ENCODE results near the gene ATP8B4.
"Not testable (repeated sequence)": the region's sequence is repeated elsewhere in the genome, so short reads cannot be mapped to it uniquely, and the experiment has no call there.

The ATP8B4 gene

GRCh38 chr15:50144341-50145120 is 25.5 kb upstream of the ATP8B4 start:
- Mint-ChIP-seq H3K9me3 (no peaks in the 10 kb centered on the region), H3K27me3 (no peaks in the 10 kb centered on the region), H3K4me1 (no peaks in the 10 kb centered on the region), H3K4me3 (no peak overlapping the region), H3K27ac (no peak overlapping the region), H3K36me3 (no peaks in the 10 kb centered on the region)

GRCh38 chr15:50143255-50143860 is 24.3 kb upstream of the ATP8B4 start:
- no peak overlapping the region for H3K27ac Mint-ChIP-seq
- no peaks in the 10 kb centered on the region for H3K36me3 Mint-ChIP-seq
- H3K27me3 Mint-ChIP-seq, result no peaks in the 10 kb centered on the region
- H3K4me1 Mint-ChIP-seq, result no peaks in the 10 kb centered on the region
- H3K4me3 Mint-ChIP-seq, result no peak overlapping the region
- H3K9me3 Mint-ChIP-seq, result no peaks in the 10 kb centered on the region

GRCh38 chr15:50141856-50142255 is 22.8 kb upstream of the ATP8B4 start:
- no peak overlapping the region for H3K4me3 Mint-ChIP-seq
- H3K36me3 Mint-ChIP-seq, result no peaks in the 10 kb centered on the region
- H3K27me3 Mint-ChIP-seq, result no peaks in the 10 kb centered on the region
- no peak overlapping the region for H3K27ac Mint-ChIP-seq
- H3K4me1 Mint-ChIP-seq, result no peaks in the 10 kb centered on the region
- H3K9me3 Mint-ChIP-seq, result no peaks in the 10 kb centered on the region

GRCh38 chr15:50140983-50141382 is 21.9 kb upstream of the ATP8B4 start:
- no peak overlapping the region for H3K27ac Mint-ChIP-seq
- no peaks in the 10 kb centered on the region for H3K27me3 Mint-ChIP-seq
- no peaks in the 10 kb centered on the region for H3K4me1 Mint-ChIP-seq
- no peaks in the 10 kb centered on the region for H3K36me3 Mint-ChIP-seq
- no peaks in the 10 kb centered on the region for H3K9me3 Mint-ChIP-seq
- H3K4me3 Mint-ChIP-seq, result no peak overlapping the region

GRCh38 chr15:50140098-50140497 is 21.1 kb upstream of the ATP8B4 start:
- Mint-ChIP-seq H3K27me3 (no peaks in the 10 kb centered on the region), H3K4me3 (no peak overlapping the region), H3K9me3 (no peaks in the 10 kb centered on the region), H3K27ac (no peak overlapping the region), H3K4me1 (no peaks in the 10 kb centered on the region), H3K36me3 (no peaks in the 10 kb centered on the region)

- Mint-ChIP-seq H3K27me3 (no peaks in the 10 kb centered on the region), H3K27ac (no peak overlapping the region), H3K4me1 (peaks cover 5% of the 10 kb centered on the region), H3K36me3 (no peaks in the 10 kb centered on the region), H3K9me3 (no peaks in the 10 kb centered on the region), H3K4me3 (no peak overlapping the region)
Observed at GRCh38 chr15:50138391-50138790, 19.4 kb upstream of the ATP8B4 start.

- Mint-ChIP-seq H3K9me3 (no peaks in the 10 kb centered on the region), H3K36me3 (no peaks in the 10 kb centered on the region), H3K27me3 (no peaks in the 10 kb centered on the region), H3K4me3 (no peak overlapping the region), H3K27ac (no peak overlapping the region), H3K4me1 (peaks cover 5% of the 10 kb centered on the region)
Observed at GRCh38 chr15:50137893-50138292, 18.9 kb upstream of the ATP8B4 start.

GRCh38 chr15:50137330-50137761 is 18.3 kb upstream of the ATP8B4 start:
- Mint-ChIP-seq H3K4me1 (peaks cover 5% of the 10 kb centered on the region), H3K4me3 (no peak overlapping the region), H3K27ac (peak overlapping the region; percentile 70), H3K27me3 (peaks cover 4% of the 10 kb centered on the region), H3K36me3 (no peaks in the 10 kb centered on the region), H3K9me3 (no peaks in the 10 kb centered on the region)

GRCh38 chr15:50135031-50135551 is 16.1 kb upstream of the ATP8B4 start:
- peak overlapping the region; percentile 31 for H3K27ac Mint-ChIP-seq
- no peaks in the 10 kb centered on the region for H3K36me3 Mint-ChIP-seq
- peaks cover 6% of the 10 kb centered on the region for H3K27me3 Mint-ChIP-seq
- H3K4me3 Mint-ChIP-seq, result no peak overlapping the region
- H3K4me1 Mint-ChIP-seq, result peaks cover 5% of the 10 kb centered on the region
- H3K9me3 Mint-ChIP-seq, result no peaks in the 10 kb centered on the region

- Mint-ChIP-seq H3K4me3 (no peak overlapping the region), H3K4me1 (peaks cover 5% of the 10 kb centered on the region)
Observed at GRCh38 chr15:50134524-50135024, 15.5 kb upstream of the ATP8B4 start.

GRCh38 chr15:50132251-50132984 is 13.4 kb upstream of the ATP8B4 start:
- not testable (repeated sequence) for H3K4me3 Mint-ChIP-seq, H3K36me3 Mint-ChIP-seq, H3K9me3 Mint-ChIP-seq, H3K4me1 Mint-ChIP-seq, H3K27me3 Mint-ChIP-seq
- H3K27ac Mint-ChIP-seq, result peak overlapping the region; percentile 48

More at GRCh38 chr15:50134524-50135024, 15.5 kb upstream of the ATP8B4 start:
- no peaks in the 10 kb centered on the region for H3K36me3 Mint-ChIP-seq
- H3K27me3 Mint-ChIP-seq, result peaks cover 6% of the 10 kb centered on the region
- no peaks in the 10 kb centered on the region for H3K9me3 Mint-ChIP-seq
- peak overlapping the region; percentile 88 for H3K27ac Mint-ChIP-seq

- no peaks in the 10 kb centered on the region for H3K36me3 Mint-ChIP-seq
- peaks cover 10% of the 10 kb centered on the region for H3K27me3 Mint-ChIP-seq
- no peak overlapping the region for H3K27ac Mint-ChIP-seq
- no peak overlapping the region for H3K4me3 Mint-ChIP-seq
- no peaks in the 10 kb centered on the region for H3K9me3 Mint-ChIP-seq
- peaks cover 5% of the 10 kb centered on the region for H3K4me1 Mint-ChIP-seq
Observed at GRCh38 chr15:50131617-50132016, 12.6 kb upstream of the ATP8B4 start.

- peaks cover 1% of the 10 kb centered on the region for H3K36me3 Mint-ChIP-seq
- H3K4me3 Mint-ChIP-seq, result no peak overlapping the region
- H3K4me1 Mint-ChIP-seq, result no peaks in the 10 kb centered on the region
- no peak overlapping the region for H3K27ac Mint-ChIP-seq
- H3K9me3 Mint-ChIP-seq, result no peaks in the 10 kb centered on the region
- H3K27me3 Mint-ChIP-seq, result peaks cover 10% of the 10 kb centered on the region
Observed at GRCh38 chr15:50128266-50128665, 9.2 kb upstream of the ATP8B4 start.

- Mint-ChIP-seq H3K9me3 (no peaks in the 10 kb centered on the region), H3K4me3 (no peak overlapping the region), H3K27me3 (peaks cover 6% of the 10 kb centered on the region), H3K4me1 (no peaks in the 10 kb centered on the region), H3K27ac (no peak overlapping the region), H3K36me3 (peaks cover 1% of the 10 kb centered on the region)
Observed at GRCh38 chr15:50127255-50127777, 8.3 kb upstream of the ATP8B4 start.

GRCh38 chr15:50126072-50126471 is 7.0 kb upstream of the ATP8B4 start:
- Mint-ChIP-seq H3K27ac (no peak overlapping the region), H3K4me3 (no peak overlapping the region), H3K4me1 (no peaks in the 10 kb centered on the region), H3K9me3 (no peaks in the 10 kb centered on the region), H3K27me3 (peaks cover 3% of the 10 kb centered on the region), H3K36me3 (peaks cover 1% of the 10 kb centered on the region)

Data from activated naive CD4-positive, alpha-beta T cell treated with anti-CD3 and anti-CD28 coated beads, Interleukin-2, amount 50 U/mL, for 24 hours (primary cell).